ENCODE results near the gene FLNC. TPM values are rescaled to one million over a fixed set of nuclear protein-coding genes. Genes with fewer than 3 reads are reported as not detected.

Gene FLNC
- total RNA-seq, 4 donors from 2014 or later = 5.7 to 12.6 (median 9.3) TPM

- H3K4me1 ChIP-seq = no peaks in the 10 kb centered on the region
- H3K9me3 ChIP-seq = no peaks in the 10 kb centered on the region
- TF ChIP-seq POLR2A (IDR thresholded peaks at IDR 0.05) (no peak), CTCF (IDR thresholded peaks at IDR 0.05) (no peak)
- DNase-seq = no peak
- H3K27me3 ChIP-seq = no peaks in the 10 kb centered on the region
- no peak overlapping the region for H3K4me3 ChIP-seq (replicated peaks in 1 of 3)
- no peak overlapping the region for H3K27ac ChIP-seq
- H3K36me3 ChIP-seq = no peaks in the 10 kb centered on the region
- intact Hi-C loops (cut with DNase I) = no loop called here
- WGBS, 2 donors = 87 to 93% methylated on average over 2 of the region's 2 CpGs
These were observed 19.7 kb upstream of the FLNC start for GRCh38 chr7:128810473-128810872.

- no peaks in the 10 kb centered on the region for H3K27me3 ChIP-seq
- no peak overlapping the region for H3K27ac ChIP-seq
- H3K36me3 ChIP-seq = no peaks in the 10 kb centered on the region
- no peak overlapping the region for H3K4me3 ChIP-seq (replicated peaks in 1 of 3)
- no peak for DNase-seq
- intact Hi-C loops (cut with DNase I) = no loop called here
- no peaks in the 10 kb centered on the region for H3K9me3 ChIP-seq
- WGBS, 2 donors = 93 to 96% methylated on average over 3 of the region's 3 CpGs
- H3K4me1 ChIP-seq = no peaks in the 10 kb centered on the region
- TF ChIP-seq CTCF (IDR thresholded peaks at IDR 0.05) (no peak), POLR2A (IDR thresholded peaks at IDR 0.05) (no peak)
These were observed 19.2 kb upstream of the FLNC start for GRCh38 chr7:128810997-128811396.

- Histone ChIP-seq H3K27me3 (no peaks in the 10 kb centered on the region), H3K27ac (no peak overlapping the region), H3K36me3 (no peaks in the 10 kb centered on the region), H3K9me3 (no peaks in the 10 kb centered on the region), H3K4me3 (replicated peaks in 1 of 3) (no peak overlapping the region), H3K4me1 (no peaks in the 10 kb centered on the region)
- intact Hi-C loops (cut with DNase I) = no loop called here
- no peak for TF ChIP-seq CTCF (IDR thresholded peaks at IDR 0.05)
- no peak for TF ChIP-seq POLR2A (IDR thresholded peaks at IDR 0.05)
- 94 to 96% methylated on average over 11 of the region's 11 CpGs for WGBS, 2 donors
- DNase-seq = no peak
These were observed 18.4 kb upstream of the FLNC start for GRCh38 chr7:128811631-128812430.

GRCh38 chr7:128812514-128813168 is 17.6 kb upstream of the FLNC start:
- Histone ChIP-seq H3K4me3 (replicated peaks in 1 of 3) (no peak overlapping the region), H3K27ac (no peak overlapping the region), H3K27me3 (no peaks in the 10 kb centered on the region), H3K36me3 (no peaks in the 10 kb centered on the region), H3K4me1 (no peaks in the 10 kb centered on the region), H3K9me3 (no peaks in the 10 kb centered on the region)
- no peak for DNase-seq
- WGBS, 2 donors = 62 to 64% methylated on average over 11 of the region's 11 CpGs
- no peak for TF ChIP-seq CTCF (IDR thresholded peaks at IDR 0.05)
- TF ChIP-seq POLR2A (IDR thresholded peaks at IDR 0.05) = no peak
- intact Hi-C loops (cut with DNase I) = no loop called here

- intact Hi-C loops (cut with DNase I) = no loop called here
- H3K4me1 ChIP-seq = no peaks in the 10 kb centered on the region
- DNase-seq = no peak
- H3K27me3 ChIP-seq = no peaks in the 10 kb centered on the region
- no peak overlapping the region for H3K27ac ChIP-seq
- no peaks in the 10 kb centered on the region for H3K36me3 ChIP-seq
- TF ChIP-seq POLR2A (IDR thresholded peaks at IDR 0.05) (no peak), CTCF (IDR thresholded peaks at IDR 0.05) (no peak)
- 54 to 70% methylated on average over 6 of the region's 6 CpGs for WGBS, 2 donors
- no peak overlapping the region for H3K4me3 ChIP-seq (replicated peaks in 1 of 3)
- no peaks in the 10 kb centered on the region for H3K9me3 ChIP-seq
These were observed 15.7 kb upstream of the FLNC start for GRCh38 chr7:128814499-128814898.
